HG03442 (cell line): ENCODE measurements around the gene MOB1B.

Source experiments
- ATAC-seq: cut with Tn5 transposase; IDR thresholded peaks from one replicate; pipeline ENCODE4 v1.9.1; 2021; ENCODE audit warnings: mild to moderate bottlenecking, moderate library complexity; ENCODE audit not compliant: unreplicated experiment

Gene MOB1B

DNA sequence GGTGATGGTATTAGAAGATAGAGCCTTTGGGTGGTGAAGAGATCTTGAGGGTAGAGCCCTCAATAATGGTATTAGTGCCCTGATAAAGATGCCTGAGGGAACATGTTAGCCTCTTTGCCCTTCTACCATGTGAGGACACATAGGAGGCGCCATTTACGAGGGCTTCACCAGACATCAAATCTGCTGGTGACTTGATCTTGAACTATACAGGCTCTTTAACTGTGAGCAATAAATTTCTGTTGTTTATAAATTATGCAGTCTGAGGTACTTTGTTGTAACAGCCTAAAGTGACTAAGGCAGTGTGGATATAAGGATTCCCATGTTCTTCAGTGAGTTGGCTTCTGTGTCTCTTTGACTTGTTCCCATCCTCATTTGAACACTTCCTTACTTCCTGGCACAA lies 11.8 kb downstream of the MOB1B start:
- no peak for ATAC-seq

GRCh38 chr4:70914631-70915030 lies 12.5 kb downstream of the MOB1B start:
- ATAC-seq: no peak

DNA sequence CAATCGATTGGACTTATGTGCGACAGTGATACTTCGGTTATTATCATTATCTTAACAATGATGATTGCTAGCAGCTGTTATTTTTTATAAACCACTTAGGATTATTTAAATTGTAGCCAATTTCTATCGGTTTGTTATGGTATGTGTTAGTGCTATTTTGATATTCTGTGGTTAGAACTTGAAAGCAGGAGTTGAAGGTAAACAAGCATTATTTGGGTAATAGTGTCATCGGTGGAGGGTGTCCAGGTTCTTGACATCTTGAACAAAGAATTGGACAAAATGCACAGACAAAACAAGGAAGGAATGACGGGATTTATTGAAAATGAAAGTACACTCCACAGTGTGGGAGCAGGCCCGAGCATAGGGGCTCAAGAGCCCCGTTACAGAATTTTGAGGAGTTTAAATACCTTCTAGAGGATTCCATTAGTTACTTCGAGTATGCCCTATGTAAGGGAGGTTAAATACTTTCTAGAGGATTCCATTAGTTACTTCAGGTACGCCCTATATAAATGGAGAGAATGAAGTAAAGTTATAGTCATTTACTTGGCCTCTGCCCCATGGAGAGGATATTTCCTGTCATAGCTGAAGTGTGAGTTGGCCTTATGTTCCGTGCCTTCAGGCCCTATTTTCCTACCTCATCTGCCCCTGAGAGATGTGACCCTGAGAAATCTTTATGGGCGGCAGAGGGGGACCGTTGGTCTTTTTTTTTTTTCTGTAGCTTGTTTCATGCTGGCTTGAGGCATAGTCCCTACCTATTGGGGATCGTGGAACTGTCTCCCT lies 13.1 kb downstream of the MOB1B start:
- no peak for ATAC-seq

GRCh38 chr4:70915874-70916559 lies 13.8 kb downstream of the MOB1B start:
- no peak for ATAC-seq

GRCh38 chr4:70920592-70920991 lies 18.4 kb downstream of the MOB1B start:
- no peak for ATAC-seq

DNA sequence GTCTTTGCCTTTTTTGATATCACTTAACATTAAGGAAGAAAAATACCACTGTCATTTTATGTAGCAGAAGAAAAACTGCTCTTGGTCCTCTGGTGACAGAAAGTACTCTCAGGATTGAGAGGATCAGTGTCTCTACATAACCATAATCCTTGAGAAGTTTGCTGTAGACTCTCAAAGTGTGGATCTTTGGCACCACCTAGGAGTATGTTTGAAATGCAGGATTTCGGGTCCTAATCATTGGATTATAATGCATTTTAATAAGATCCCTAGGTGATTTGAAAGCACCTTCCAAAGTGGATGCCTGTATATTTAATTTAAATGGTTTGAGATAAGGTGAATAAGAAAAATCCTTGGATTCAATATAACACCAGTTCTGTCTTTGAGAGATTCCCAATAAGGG lies 23.2 kb downstream of the MOB1B start:
- no peak for ATAC-seq

- peak; percentile 81 for ATAC-seq
Measured at GRCh38 chr4:70925899-70926635, 23.9 kb downstream of the MOB1B start.

- ATAC-seq: peak; percentile 41
Measured at GRCh38 chr4:70927502-70928137, 25.5 kb downstream of the MOB1B start.

- ATAC-seq: no peak
Measured at GRCh38 chr4:70930530-70931256, 28.5 kb downstream of the MOB1B start.

GRCh38 chr4:70931347-70931746 lies 29.2 kb downstream of the MOB1B start:
- no peak for ATAC-seq

DNA sequence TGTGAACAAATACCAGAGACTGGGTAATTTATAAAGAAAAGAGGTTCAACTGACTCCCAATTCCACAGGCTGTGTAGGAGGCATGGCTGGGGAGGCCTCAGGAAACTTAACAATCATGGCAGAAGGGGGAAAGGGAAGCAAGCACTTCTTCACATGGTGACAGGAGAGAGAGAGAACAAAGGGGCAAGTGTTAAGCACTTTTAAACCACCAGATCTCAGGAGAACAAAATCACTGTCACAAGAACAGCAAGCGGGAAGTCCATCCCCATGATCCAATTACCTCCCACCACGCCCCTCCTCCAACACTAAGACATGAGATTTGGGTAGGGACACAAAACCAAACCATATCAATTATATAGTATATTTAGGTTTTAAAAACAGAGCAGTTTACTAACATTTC lies 30.8 kb downstream of the MOB1B start:
- no peak for ATAC-seq

DNA sequence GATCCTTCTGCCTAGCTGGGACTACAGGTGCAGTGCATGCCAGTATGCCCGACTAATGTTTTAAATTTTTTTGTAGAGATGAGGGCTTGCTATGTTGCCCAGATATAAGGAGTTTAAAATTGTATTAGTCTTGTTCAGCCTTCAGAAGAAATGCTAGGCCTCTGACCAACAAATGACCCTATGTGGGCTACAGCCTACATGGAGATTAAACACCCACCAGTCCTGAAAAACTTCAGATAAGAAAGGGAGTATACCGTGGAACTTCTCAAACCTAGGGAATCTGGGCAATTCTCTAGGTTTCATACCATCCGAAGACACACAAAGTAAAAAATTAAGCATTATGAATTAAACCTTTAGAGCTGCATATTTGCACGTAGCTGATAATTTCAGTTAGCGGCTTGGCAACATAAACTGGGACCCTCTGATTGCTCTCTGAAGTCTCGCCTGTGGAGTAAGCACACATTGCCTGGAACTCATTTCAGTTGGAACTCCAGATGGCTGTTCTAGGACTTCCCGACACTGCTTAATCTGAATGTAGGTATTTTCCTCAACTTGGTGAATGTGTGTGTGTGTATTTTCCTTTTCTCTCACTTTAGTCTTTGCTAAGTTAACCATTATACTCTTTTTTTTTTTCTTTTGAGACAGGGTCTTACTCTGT lies 33.0 kb downstream of the MOB1B start:
- no peak for ATAC-seq

DNA sequence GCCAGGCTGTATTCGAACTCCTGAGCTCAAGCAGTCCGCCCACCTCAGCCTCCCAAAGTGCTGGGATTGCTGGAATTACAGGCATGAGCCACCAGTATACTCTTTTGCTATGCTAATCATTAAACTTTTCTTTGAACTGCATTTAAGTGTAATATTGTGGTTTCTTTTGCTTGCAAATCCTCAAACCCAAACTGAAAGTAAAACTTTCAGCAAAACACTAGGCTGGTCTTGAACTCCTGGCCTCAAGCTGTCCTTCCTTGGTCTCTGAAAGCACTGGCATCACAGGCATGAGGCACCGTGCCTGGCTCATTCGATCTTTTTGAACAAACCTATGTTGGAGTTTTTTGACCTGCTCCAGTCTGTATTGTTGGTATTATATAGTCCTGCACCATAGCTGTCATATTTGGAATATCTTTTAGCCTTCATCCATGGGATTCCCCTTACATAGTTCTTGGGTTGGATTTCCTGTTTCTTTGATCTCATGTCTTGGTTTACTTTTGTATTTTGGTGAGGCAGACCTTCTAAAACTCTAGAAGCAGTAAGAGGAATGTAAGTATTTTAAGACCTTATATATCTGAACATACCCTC lies 34.1 kb downstream of the MOB1B start:
- no peak for ATAC-seq

GRCh38 chr4:70938086-70938485 lies 35.9 kb downstream of the MOB1B start:
- no peak for ATAC-seq

- ATAC-seq: no peak
Measured at GRCh38 chr4:70940134-70940533, 38.0 kb downstream of the MOB1B start.

- peak; percentile 77 for ATAC-seq
Measured at GRCh38 chr4:70943114-70943513, 40.9 kb downstream of the MOB1B start.

- no peak for ATAC-seq
Measured at GRCh38 chr4:70945046-70945445, 42.9 kb downstream of the MOB1B start.

- ATAC-seq: no peak
Measured at GRCh38 chr4:70945452-70946055, 43.4 kb downstream of the MOB1B start.

- no peak for ATAC-seq
Measured at GRCh38 chr4:70946939-70947338, 44.8 kb downstream of the MOB1B start.
